K562 (cell line): ENCODE measurements around the gene TMED5. TPM values are rescaled to one million over a fixed set of nuclear protein-coding genes. Genes with fewer than 3 reads are reported as not detected.

ENCODE experiments used
- E2F4 ChIP-seq: sonication (generic); formaldehyde crosslinking; IDR thresholded peaks from 2 replicates; pipeline ENCODE4 v1.8.0; 2022; ENCODE audit warnings: mild to moderate bottlenecking, low read depth, missing genetic modification reagents
- E2F6 ChIP-seq, 2 experiments: IDR thresholded peaks; 2 replicates each; pipeline ENCODE4 v1.6.1; 2011; ENCODE audit warnings: borderline replicate concordance in 1 of 2, control low read depth in 1 of 2, low read depth in 1 of 2, low read length in 1 of 2, mild to moderate bottlenecking in 1 of 2, mixed read lengths in 1 of 2, moderate library complexity in 1 of 2; ENCODE audit not compliant: insufficient read depth in 1 of 2, insufficient read length in 1 of 2, poor library complexity in 1 of 2, severe bottlenecking in 1 of 2; ENCODE audit errors: extremely low read depth in 1 of 2
- EHMT2 ChIP-seq: fragments of 450-650 bp; IDR thresholded peaks from 2 replicates; pipeline ENCODE4 v1.6.1; 2018; ENCODE audit warnings: antibody characterized with exemption
- GATA2 ChIP-seq: sonication (generic); formaldehyde crosslinking; IDR thresholded peaks from 2 replicates; pipeline ENCODE4 v1.4.0; 2020; ENCODE audit warnings: mild to moderate bottlenecking, missing genetic modification reagents
- GMEB1 ChIP-seq: fragments of 250-450 bp; sonication (Bioruptor Pico); IDR thresholded peaks from 2 replicates; pipeline ENCODE4 v1.4.0; 2020; ENCODE audit warnings: mild to moderate bottlenecking
- HMGN3 ChIP-seq: IDR thresholded peaks from 2 replicates; pipeline ENCODE4 v1.6.1; 2011; ENCODE audit warnings: borderline replicate concordance, low read depth, mild to moderate bottlenecking, mixed read lengths, low read length; ENCODE audit not compliant: insufficient read length; ENCODE audit errors: extremely low read depth
- HNRNPLL ChIP-seq: fragments of 200-400 bp; formaldehyde crosslinking; IDR thresholded peaks from 2 replicates; pipeline ENCODE4 v1.6.1; 2017; ENCODE audit warnings: low read length, low read depth, mild to moderate bottlenecking; ENCODE audit not compliant: poor library complexity, severe bottlenecking
- KLF1 ChIP-seq: fragments of 450-650 bp; IDR thresholded peaks from 2 replicates; pipeline ENCODE4 v1.6.1; 2016; ENCODE audit warnings: missing genetic modification characterization, missing compliant biosample characterization
- KLF6 ChIP-seq: fragments of 250-450 bp; sonication (Bioruptor Pico); IDR thresholded peaks from 2 replicates; pipeline ENCODE4 v1.4.0; 2020; ENCODE audit warnings: mild to moderate bottlenecking, moderate library complexity, borderline replicate concordance
- MEF2D ChIP-seq: conservative IDR thresholded peaks from 2 replicates; pipeline ENCODE4 v1.6.1; 2016; ENCODE audit warnings: low read depth, missing genetic modification characterization, missing compliant biosample characterization
- NFE2L1 ChIP-seq: fragments of 450-650 bp; IDR thresholded peaks from 2 replicates; pipeline ENCODE4 v1.6.1; 2016; ENCODE audit warnings: missing genetic modification characterization, low read depth, mild to moderate bottlenecking, missing compliant biosample characterization, moderate library complexity, borderline replicate concordance
- NFRKB ChIP-seq: fragments of 450-650 bp; IDR thresholded peaks from 2 replicates; pipeline ENCODE4 v1.6.1; 2016; ENCODE audit warnings: low read depth
- SREBF2 ChIP-seq: sonication (generic); formaldehyde crosslinking; IDR thresholded peaks from 2 replicates; pipeline ENCODE4 v1.4.0; 2020; ENCODE audit warnings: mild to moderate bottlenecking, missing genetic modification reagents
- SRF ChIP-seq, 2 experiments: fragments of 250-450, 450-650 bp in 1 of 2; sonication (Bioruptor Pico) in 1 of 2; sonication (generic) in 1 of 2; formaldehyde crosslinking; IDR thresholded peaks; 2 replicates each; pipeline versions ENCODE4 v1.5.0 to v1.5.1; 2020 to 2022; ENCODE audit warnings: mild to moderate bottlenecking in 1 of 2, missing genetic modification reagents in 1 of 2
- THRB ChIP-seq: fragments of 450-650 bp; formaldehyde crosslinking; conservative IDR thresholded peaks from 2 replicates; pipeline ENCODE4 v1.4.0; 2022; ENCODE audit warnings: mild to moderate bottlenecking, missing genetic modification characterization
- TRIM24 ChIP-seq, 2 experiments: fragments of 450-650 bp; IDR thresholded peaks; 2 replicates each; pipeline ENCODE4 v1.6.1; 2016
- ZFPM2 ChIP-seq: fragments of 250-450 bp; sonication (Bioruptor Pico); IDR thresholded peaks from 2 replicates; pipeline ENCODE4 v1.5.1; 2022; ENCODE audit warnings: mild to moderate bottlenecking
- ZNF655 ChIP-seq: fragments of 250-450 bp; sonication (Bioruptor Pico); IDR thresholded peaks from 2 replicates; pipeline ENCODE4 v1.5.0; 2021
- ZNF785 ChIP-seq: fragments of 250-450 bp; sonication (Bioruptor Pico); IDR thresholded peaks from 2 replicates; pipeline ENCODE4 v1.4.0; 2020; ENCODE audit warnings: mild to moderate bottlenecking
- polyA plus RNA-seq, 8 experiments: library from polyadenylated mRNA; depleted of rRNA in 4 of 8; stranded (reverse) in 5 of 8; unstranded in 3 of 8; fragments of >200 nt; fragmentation: Nextera tagmentation in 2 of 8; fragmentation: Illumina TruSeq in 1 of 8; extraction: Ambion mirVana in 2 of 8; extraction: Trizol in 1 of 8; gene quantifications; 2 replicates each; pipeline versions ENCODE4 v1.2.1 to v1.2.3, GENCODE V29; 2011 to 2014; ENCODE audit warnings: inconsistent platforms in 1 of 8, missing spikeins in 1 of 8
- total RNA-seq, 7 experiments: library from RNA; depleted of rRNA in 6 of 7; stranded (reverse); fragments of >200 nt in 6 of 7; fragmentation: Illumina TruSeq in 2 of 7; extraction: Trizol in 2 of 7; gene quantifications; 2 replicates each; pipeline versions ENCODE4 v1.2.1 to v1.2.3, GENCODE V29; 2011 to 2021; ENCODE audit warnings: low replicate concordance in 1 of 7

TMED5 gene
- total and polyA plus RNA-seq, 9 of the 15 experiments (the other 6 are each of a cell fraction or from before 2014, with no cell fraction given) = 28.7 to 83.7 (median 67.2) TPM

- TF ChIP-seq THRB (no peak; the same call in 1 of the 2 replicates), E2F4 (CRISPR knock-in tag) (no peak; the same call in 1 of the 2 replicates), ZNF785 (CRISPR knock-in tag) (no peak), SRF (CRISPR knock-in tag; IDR thresholded peaks at IDR 0.05) (peak in 1 of 2 experiments; percentile 21; a peak in 1 of 4 replicates), NFE2L1 (tag) (no peak), NFRKB (peak; percentile 77), HMGN3 (peak; percentile 78), ZNF655 (CRISPR knock-in tag) (no peak), EHMT2 (no peak), HNRNPLL (peak; percentile 98), KLF6 (CRISPR knock-in tag) (no peak), MEF2D (tag) (no peak), SREBF2 (CRISPR knock-in tag) (0 out of 2 replicates have a peak, but pooled peaks have one; percentile 58), ZFPM2 (CRISPR knock-in tag) (no peak), E2F6 (IDR thresholded peaks at IDR 0.05; ENCODE audit: borderline replicate concordance in 1 of 2, extremely low read depth in 1 of 2, insufficient read depth in 1 of 2, insufficient read length in 1 of 2, low read depth in 1 of 2, low read length in 1 of 2, poor library complexity in 1 of 2, severe bottlenecking in 1 of 2) (peak; percentile 81 to 84), KLF1 (0 out of 2 replicates have a peak, but pooled peaks have one; percentile 68), TRIM24 (IDR thresholded peaks at IDR 0.05) (no peak), GATA2 (CRISPR knock-in tag) (peak; percentile 16; the same call in 1 of the 2 replicates), GMEB1 (peak; percentile 97)
Measured at GRCh38 chr1:93179886-93180722, at the start of gene TMED5 (continued).
